22Rv1 (cell line): Measurements from ENCODE around the gene TTC12.

Experiments
- CTCF ChIP-seq: fragments of 450-650 bp; IDR thresholded peaks from 2 replicates; pipeline ENCODE4 v1.5.1; 2017; ENCODE audit warnings: mild to moderate bottlenecking
- ZFX ChIP-seq: fragments of 450-650 bp; IDR thresholded peaks from 2 replicates; pipeline ENCODE4 v1.6.1; 2017; ENCODE audit warnings: antibody characterized with exemption, borderline replicate concordance

DNA sequence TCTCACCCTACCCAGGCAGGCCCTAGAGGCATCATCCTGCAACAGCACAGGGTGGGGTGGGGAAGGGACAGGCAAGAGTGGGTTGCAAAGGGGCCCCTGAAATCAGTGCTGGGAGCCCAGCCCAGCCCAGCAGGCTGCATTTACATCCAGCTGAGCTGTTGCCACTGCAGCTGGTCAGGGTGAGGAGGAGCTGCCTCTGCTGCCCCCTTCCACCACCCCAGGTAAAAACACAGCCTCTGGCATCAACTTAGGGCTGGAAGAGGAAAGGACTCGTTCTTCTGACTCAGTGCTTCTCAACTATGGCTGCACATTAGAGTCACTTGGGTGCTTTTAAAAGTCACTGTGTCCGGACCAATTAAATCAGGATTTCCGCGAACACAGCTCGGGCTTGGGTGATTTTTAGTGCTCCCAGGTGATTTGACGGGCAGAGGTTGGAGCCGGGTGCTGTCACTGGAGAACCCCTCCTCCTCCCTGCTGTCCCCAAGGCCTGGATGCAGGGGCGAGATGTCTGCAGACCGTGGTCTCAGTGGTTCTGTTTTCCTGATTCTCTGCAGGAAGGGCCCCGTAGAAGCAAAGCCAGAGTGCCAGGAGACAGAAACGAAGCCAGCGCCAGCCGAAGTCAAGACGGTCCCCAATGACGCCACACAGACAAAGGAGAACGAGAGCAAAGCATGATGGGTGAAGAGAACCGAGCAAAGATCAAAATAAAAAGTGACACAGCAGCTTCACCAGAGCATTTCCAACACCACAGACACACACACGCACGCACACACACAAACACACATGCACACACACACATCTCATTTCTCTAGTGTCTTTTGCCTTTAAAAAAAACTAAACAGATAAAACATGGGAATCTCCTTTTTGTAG is 39.4 kb upstream of the TTC12 start:
- TF ChIP-seq CTCF (peak; percentile 66), ZFX (no peak)
